K562 (cell line): ENCODE data around the gene LSM14B. TPM values are rescaled to one million over a fixed set of nuclear protein-coding genes. Genes with fewer than 3 reads are reported as not detected.

Source experiments
- AFF4 ChIP-seq: sonication (generic); formaldehyde crosslinking; IDR thresholded peaks from 2 replicates; pipeline ENCODE4 v1.8.0; 2023; ENCODE audit warnings: mild to moderate bottlenecking, missing genetic modification reagents
- ELK3 ChIP-seq: fragments of 450-650 bp; formaldehyde crosslinking; IDR thresholded peaks from 2 replicates; pipeline ENCODE4 v1.4.0; 2020; ENCODE audit warnings: mild to moderate bottlenecking
- GATAD2B ChIP-seq: fragments of 450-650 bp; IDR thresholded peaks from 2 replicates; pipeline ENCODE4 v1.6.1; 2017; ENCODE audit warnings: mild to moderate bottlenecking, borderline replicate concordance
- HLTF ChIP-seq: fragments of 450-650 bp; IDR thresholded peaks from 2 replicates; pipeline ENCODE4 v1.6.1; 2016
- JUN ChIP-seq, 2 experiments: sonication (generic) in 1 of 2; formaldehyde crosslinking in 1 of 2; IDR thresholded peaks; 2 replicates each; pipeline versions ENCODE4 v1.6.1 to v1.8.0; 2012 to 2022; ENCODE audit warnings: borderline replicate concordance in 2 of 2, mild to moderate bottlenecking in 2 of 2, improper control_type of control experiment in 1 of 2, low read depth in 1 of 2, low read length in 1 of 2, missing genetic modification reagents in 1 of 2
- KLF16 ChIP-seq: IDR thresholded peaks from 2 replicates; pipeline ENCODE4 v1.6.1; 2016; ENCODE audit warnings: antibody characterized with exemption
- NCOA6 ChIP-seq: fragments of 450-650 bp; IDR thresholded peaks from 2 replicates; pipeline ENCODE4 v1.6.1; 2017; ENCODE audit warnings: mild to moderate bottlenecking
- PATZ1 ChIP-seq: fragments of 250-450 bp; sonication (Bioruptor Pico); IDR thresholded peaks from 2 replicates; pipeline ENCODE4 v1.5.0; 2020; ENCODE audit warnings: mild to moderate bottlenecking, borderline replicate concordance
- PBX2 ChIP-seq, 2 experiments: IDR thresholded peaks in 1 of 2; conservative IDR thresholded peaks in 1 of 2; 2 replicates each; pipeline ENCODE4 v1.6.1; 2016; ENCODE audit warnings: low read depth in 2 of 2, mild to moderate bottlenecking in 1 of 2, missing compliant biosample characterization in 1 of 2, missing genetic modification characterization in 1 of 2, moderate library complexity in 1 of 2
- SAFB ChIP-seq: fragments of 200-400 bp; formaldehyde crosslinking; IDR thresholded peaks from 2 replicates; pipeline ENCODE4 v1.6.1; 2017; ENCODE audit warnings: low read depth, low read length, borderline replicate concordance
- SMARCB1 ChIP-seq: IDR thresholded peaks from 2 replicates; pipeline ENCODE4 v1.6.1; 2011; ENCODE audit warnings: improper control_type of control experiment, low read depth; ENCODE audit not compliant: insufficient read length
- TAF1 ChIP-seq: IDR thresholded peaks from 2 replicates; pipeline ENCODE4 v1.6.1; 2011; ENCODE audit warnings: mild to moderate bottlenecking, low read length, moderate library complexity; ENCODE audit not compliant: insufficient read depth, control insufficient read depth, severe bottlenecking; ENCODE audit errors: extremely low read depth
- TRIM24 ChIP-seq, 2 experiments: fragments of 450-650 bp; IDR thresholded peaks; 2 replicates each; pipeline ENCODE4 v1.6.1; 2016
- USF2 ChIP-seq: sonication (generic); formaldehyde crosslinking; IDR thresholded peaks from 2 replicates; pipeline ENCODE4 v1.5.0; 2020; ENCODE audit warnings: missing genetic modification reagents
- ZNF668 ChIP-seq: fragments of 250-450 bp; sonication (Bioruptor Pico); IDR thresholded peaks from 2 replicates; pipeline ENCODE4 v1.8.0; 2022; ENCODE audit warnings: mild to moderate bottlenecking, inconsistent platforms
- polyA plus RNA-seq, 8 experiments: library from polyadenylated mRNA; depleted of rRNA in 4 of 8; stranded (reverse) in 5 of 8; unstranded in 3 of 8; fragments of >200 nt; fragmentation: Nextera tagmentation in 2 of 8; fragmentation: Illumina TruSeq in 1 of 8; extraction: Ambion mirVana in 2 of 8; extraction: Trizol in 1 of 8; gene quantifications; 2 replicates each; pipeline versions ENCODE4 v1.2.1 to v1.2.3, GENCODE V29; 2011 to 2014; ENCODE audit warnings: inconsistent platforms in 1 of 8, missing spikeins in 1 of 8
- total RNA-seq, 7 experiments: library from RNA; depleted of rRNA in 6 of 7; stranded (reverse); fragments of >200 nt in 6 of 7; fragmentation: Illumina TruSeq in 2 of 7; extraction: Trizol in 2 of 7; gene quantifications; 2 replicates each; pipeline versions ENCODE4 v1.2.1 to v1.2.3, GENCODE V29; 2011 to 2021; ENCODE audit warnings: low replicate concordance in 1 of 7

LSM14B gene
- total and polyA plus RNA-seq, 9 of the 15 experiments (the other 6 are each of a cell fraction or from before 2014, with no cell fraction given) = 0.66 to 36.0 (median 20.2) TPM

- TF ChIP-seq AFF4 = no peak
- peak; percentile 3; the same call in 1 of the 2 replicates for TF ChIP-seq GATAD2B
- TF ChIP-seq PATZ1 = no peak
- no peak for TF ChIP-seq USF2 (CRISPR knock-in tag)
- no peak for TF ChIP-seq KLF16
- TF ChIP-seq SAFB = peak; percentile 53; the same call in 1 of the 2 replicates
- TF ChIP-seq HLTF = no peak
- TF ChIP-seq JUN (IDR thresholded peaks at IDR 0.05; ENCODE audit: borderline replicate concordance, low read depth, low read length) = no peak; the same call in 1 of the 2 replicates
- no peak for TF ChIP-seq JUN (CRISPR knock-in tag; IDR thresholded peaks at IDR 0.05; ENCODE audit: borderline replicate concordance)
- TF ChIP-seq NCOA6 = peak; percentile 53
- no peak for TF ChIP-seq PBX2 (CRISPR knock-in tag; IDR thresholded peaks at IDR 0.05; ENCODE audit: low read depth)
- TF ChIP-seq PBX2 (tag; conservative IDR thresholded peaks at IDR 0.05; ENCODE audit: low read depth) = no peak
- peak; percentile 60 for TF ChIP-seq TAF1
- no peak for TF ChIP-seq SMARCB1
- TF ChIP-seq ZNF668 (CRISPR knock-in tag) = no peak
- TF ChIP-seq ELK3 (CRISPR knock-in tag) = no peak
- no peak for TF ChIP-seq TRIM24 (IDR thresholded peaks at IDR 0.05)
Observed at GRCh38 chr20:62143081-62143956, 21.0 kb downstream of the LSM14B start, which contains the start of the genes PSMA7 and SS18L1 (continued).
